CD4-positive, alpha-beta memory T cell (primary cell): ENCODE measurements around the gene GALNT12. TPM values are rescaled to one million over a fixed set of nuclear protein-coding genes. Genes with fewer than 3 reads are reported as not detected.

Experiments used
- CTCF ChIA-PET: fragments of 350-600 bp; sonication (Branson Sonifier 250); formaldehyde crosslinking; loops from one replicate; lab custom pipeline; 2021; ENCODE audit warnings: inconsistent platforms; ENCODE audit not compliant: partially characterized antibody; lab: Charles Lee
- POLR2A ChIA-PET: fragments of 350-600 bp; sonication (Branson Sonifier 250); formaldehyde crosslinking; loops from one replicate; lab custom pipeline; 2021; ENCODE audit not compliant: partially characterized antibody; lab: Charles Lee
- DNase-seq, 5 donors: peaks; one replicate each; pipeline versions ENCODE4 v3.0.0 to v3.0.0-alpha.2; 2020 to 2022; ENCODE audit warnings: mixed read lengths in 1 of 5
- H3K27ac ChIP-seq: one replicate; pipeline ENCODE4 v1.7.0; 2013; ENCODE audit warnings: low read depth, low read length
- H3K27me3 ChIP-seq: 2 replicates; pipeline ENCODE4 v1.7.0; 2013; ENCODE audit warnings: mild to moderate bottlenecking, low read length, moderate library complexity; ENCODE audit not compliant: insufficient read depth
- H3K36me3 ChIP-seq: 2 replicates; pipeline ENCODE4 v1.7.0; 2013; ENCODE audit warnings: mild to moderate bottlenecking, low read length, moderate library complexity; ENCODE audit not compliant: insufficient read depth
- H3K4me1 ChIP-seq: 2 replicates; pipeline ENCODE4 v1.7.0; 2013; ENCODE audit warnings: mild to moderate bottlenecking, low read length, moderate library complexity; ENCODE audit not compliant: insufficient read depth
- H3K4me3 ChIP-seq, 2 donors: one replicate each; pipeline ENCODE4 v1.7.0; 2013; ENCODE audit warnings: low read length in 2 of 2, mild to moderate bottlenecking in 1 of 2
- H3K9me3 ChIP-seq, 2 donors: one replicate each; pipeline ENCODE4 v1.7.0; 2013; ENCODE audit warnings: low read length in 2 of 2, control low read depth in 1 of 2; ENCODE audit not compliant: control insufficient read depth in 1 of 2
- H3K27ac Mint-ChIP-seq, 7 donors: one replicate each; pipeline ENCODE4 v1.8.0; 2020 to 2021; ENCODE audit warnings: mixed read lengths in 7 of 7, mild to moderate bottlenecking in 6 of 7, inconsistent platforms in 3 of 7, moderate library complexity in 3 of 7
- H3K27me3 Mint-ChIP-seq, 2 donors: one replicate each; pipeline ENCODE4 v1.8.0; 2020 to 2021; ENCODE audit warnings: mixed read lengths in 2 of 2
- H3K36me3 Mint-ChIP-seq, 2 donors: one replicate each; pipeline ENCODE4 v1.8.0; 2020 to 2021; ENCODE audit warnings: mixed read lengths in 2 of 2, inconsistent platforms in 1 of 2, mild to moderate bottlenecking in 1 of 2
- H3K4me1 Mint-ChIP-seq, 4 donors: one replicate each; pipeline ENCODE4 v1.8.0; 2020 to 2021; ENCODE audit warnings: mixed read lengths in 4 of 4, mild to moderate bottlenecking in 1 of 4
- H3K4me3 Mint-ChIP-seq, 8 donors: one replicate each; pipeline ENCODE4 v1.8.0; 2020 to 2021; ENCODE audit warnings: mixed read lengths in 8 of 8, mild to moderate bottlenecking in 7 of 8, moderate library complexity in 6 of 8, inconsistent platforms in 3 of 8
- H3K9me3 Mint-ChIP-seq, 8 donors: one replicate each; pipeline ENCODE4 v1.8.0; 2020 to 2021; ENCODE audit warnings: mixed read lengths in 8 of 8, mild to moderate bottlenecking in 5 of 8, inconsistent platforms in 3 of 8, moderate library complexity in 1 of 8
- intact Hi-C: fragments of 100-400 bp; cut with micrococcal nuclease; formaldehyde crosslinking; loops from one replicate; pipeline ENCODE4 v1.15.1; 2023
- polyA plus RNA-seq, 2 donors: library from polyadenylated mRNA; unstranded; fragments of 300-500 nt; fragmentation: Illumina TruSeq; gene quantifications; one replicate each; pipeline ENCODE4 v1.2.3, GENCODE V29; 2021
- total RNA-seq, 2 experiments: library from RNA; stranded (reverse); gene quantifications; one replicate each; pipeline ENCODE4 v1.2.3, GENCODE V29; 2021

Gene GALNT12
- total and polyA plus RNA-seq, 4 experiments from 2014 or later = 3.1 to 13.8 (median 8.6) TPM

DNA sequence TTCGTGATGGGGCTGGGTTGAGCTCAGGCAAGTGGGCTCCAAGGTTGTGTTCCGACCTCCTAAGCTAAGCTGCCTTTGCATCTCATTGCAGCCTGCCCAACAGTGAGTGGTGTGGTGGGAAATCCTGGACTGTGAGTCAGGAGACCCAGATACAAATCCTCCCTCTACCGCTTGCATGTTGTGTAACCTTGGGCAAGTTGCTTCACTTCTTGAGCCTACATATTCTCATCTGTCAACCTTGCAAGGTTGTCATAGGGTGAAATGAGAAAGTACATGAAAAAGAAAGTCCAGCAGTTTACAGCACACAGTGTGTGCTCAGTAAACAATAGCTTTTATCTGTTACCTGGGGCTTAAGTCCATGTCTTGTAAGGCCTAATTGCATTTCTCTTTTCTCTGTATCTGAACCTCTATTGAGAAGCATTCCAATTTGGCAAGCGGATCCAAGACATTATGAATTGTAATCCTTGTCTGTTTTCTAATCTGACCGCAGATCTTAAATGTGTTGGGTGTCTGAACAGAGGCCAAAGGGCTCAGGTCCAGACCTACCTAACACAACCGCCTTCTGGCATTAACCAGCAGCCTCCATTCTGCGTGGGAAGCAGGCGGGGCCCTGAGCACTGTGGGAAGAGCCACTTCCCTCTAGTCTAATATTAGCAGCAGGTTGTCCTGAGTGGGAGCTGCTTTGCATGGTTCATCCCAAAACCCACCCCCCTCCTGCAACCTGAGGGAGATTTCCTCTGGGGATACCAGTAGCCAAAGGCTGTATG lies 1.8 kb upstream of the GALNT12 start:
- ChIA-PET CTCF (interaction anchor here (0.6 to 2.6 kb wide), 9 partner anchors 8 to 333 kb away, joined by 3 to 22 read pairs (median 5); no protein-coding TSS in a partner anchor), POLR2A (interaction anchor here (3.4 kb wide), 1 partner anchor 9 kb away, joined by 23 read pairs; the partner anchor contains the start of gene ANKS6)
- DNase-seq = no peak
- peaks cover 11 to 29% (median 22%) of the 10 kb centered on the region in 4 donors for H3K4me1 Mint-ChIP-seq
- peaks cover 17% of the 10 kb centered on the region for H3K4me1 ChIP-seq
- intact Hi-C loops = loop anchor here (2.0 to 5.0 kb wide), 2 partner anchors 193 to 417 kb away; partner anchors contain the start of genes ALG2 and SEC61B
- no peak overlapping the region for H3K27ac Mint-ChIP-seq
- H3K27ac ChIP-seq = no peak overlapping the region
- H3K36me3 Mint-ChIP-seq = no peaks in the 10 kb centered on the region
- H3K9me3 ChIP-seq = no peaks in the 10 kb centered on the region
- no peaks in the 10 kb centered on the region for H3K9me3 Mint-ChIP-seq
- no peaks in the 10 kb centered on the region for H3K36me3 ChIP-seq
- peak overlapping the region in 1 of 8 donors; percentile 58 for H3K4me3 Mint-ChIP-seq
- H3K27me3 ChIP-seq = peaks cover 3% of the 10 kb centered on the region
- H3K27me3 Mint-ChIP-seq = peaks cover 5 to 10% of the 10 kb centered on the region in 2 donors
- H3K4me3 ChIP-seq = no peak overlapping the region

DNA sequence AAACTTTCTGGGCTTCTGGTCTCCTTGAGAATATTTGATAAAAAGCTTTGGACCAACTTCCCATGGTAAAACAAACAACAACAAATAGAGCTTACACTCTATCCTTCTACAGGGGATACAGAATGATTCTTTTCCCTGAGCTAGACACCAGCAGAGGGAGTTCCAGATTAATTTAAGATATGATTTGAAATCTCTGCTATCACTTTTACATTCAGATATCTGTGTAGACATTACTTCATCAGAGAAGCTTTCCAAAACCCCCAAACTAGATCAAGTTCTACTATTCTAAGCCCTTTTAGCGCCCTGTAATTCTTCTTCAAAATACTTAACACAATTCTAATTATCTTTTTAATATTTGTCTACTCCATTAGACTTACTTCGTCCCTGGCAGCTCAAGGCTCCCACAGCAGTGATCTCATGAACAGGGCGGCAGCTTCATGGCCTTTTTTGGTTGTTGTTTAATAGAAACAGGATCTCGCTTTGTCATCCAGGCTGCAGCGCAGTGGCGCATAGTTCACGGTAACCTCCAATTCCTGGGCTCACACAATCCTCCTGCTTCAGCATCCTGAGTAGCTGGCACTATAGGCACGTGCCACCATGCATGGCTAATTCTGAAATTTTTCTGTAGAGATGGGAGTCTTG lies 955 bp upstream of the GALNT12 start:
- ChIA-PET CTCF (interaction anchor here (0.6 to 2.6 kb wide), 10 partner anchors 9 to 332 kb away, joined by 3 to 22 read pairs (median 4); no protein-coding TSS in a partner anchor), POLR2A (interaction anchor here (0.9 to 3.4 kb wide), 3 partner anchors 10 to 307 kb away, joined by 3 to 23 read pairs (median 3); partner anchors contain the start of gene ANKS6)
- peak overlapping the region in 2 of 7 donors; percentile 23 to 50 for H3K27ac Mint-ChIP-seq
- H3K4me1 Mint-ChIP-seq = peaks cover 16 to 29% (median 26%) of the 10 kb centered on the region in 4 donors
- no peak overlapping the region for H3K27ac ChIP-seq
- no peaks in the 10 kb centered on the region for H3K9me3 Mint-ChIP-seq
- peaks cover 5 to 9% of the 10 kb centered on the region in 2 donors for H3K27me3 Mint-ChIP-seq
- no peaks in the 10 kb centered on the region for H3K9me3 ChIP-seq
- H3K4me1 ChIP-seq = peaks cover 17% of the 10 kb centered on the region
- peaks cover 3% of the 10 kb centered on the region for H3K27me3 ChIP-seq
- peak overlapping the region; percentile 54 to 93 (median 88) for H3K4me3 Mint-ChIP-seq
- H3K4me3 ChIP-seq = no peak overlapping the region
- peaks cover 0 to 2% of the 10 kb centered on the region in 2 donors for H3K36me3 Mint-ChIP-seq
- DNase-seq = no peak
- H3K36me3 ChIP-seq = no peaks in the 10 kb centered on the region
- intact Hi-C loops = loop anchor here (2.0 to 5.0 kb wide), 2 partner anchors 192 to 416 kb away; partner anchors contain the start of genes ALG2 and SEC61B

DNA sequence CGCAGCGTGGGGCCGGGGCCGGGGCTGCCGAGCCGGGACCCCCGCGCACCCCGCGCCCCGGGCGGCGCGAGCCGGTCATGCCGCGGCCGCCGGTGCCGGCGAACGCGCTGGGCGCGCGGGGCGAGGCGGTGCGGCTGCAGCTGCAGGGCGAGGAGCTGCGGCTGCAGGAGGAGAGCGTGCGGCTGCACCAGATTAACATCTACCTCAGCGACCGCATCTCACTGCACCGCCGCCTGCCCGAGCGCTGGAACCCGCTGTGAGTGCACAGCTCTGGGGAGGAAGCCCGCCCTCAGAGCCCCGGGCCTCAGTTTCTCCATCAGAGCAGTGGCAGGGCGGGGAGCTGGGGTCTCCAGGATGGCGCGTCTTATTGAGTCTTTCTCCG lies 335 bp downstream of the GALNT12 start:
- DNase-seq = peak in 3 of 5 donors; percentile 20 to 30 (median 27)
- ChIA-PET CTCF (interaction anchor here (0.7 to 2.6 kb wide), 4 partner anchors 10 to 333 kb away, joined by 3 to 12 read pairs (median 8); no protein-coding TSS in a partner anchor), POLR2A (interaction anchor here (3.4 kb wide), 1 partner anchor 12 kb away, joined by 23 read pairs; the partner anchor contains the start of gene ANKS6)
- H3K27ac Mint-ChIP-seq = peak overlapping the region in 2 of 7 donors; percentile 71 to 76
- Histone ChIP-seq H3K4me3 (peak overlapping the region in 1 of 2 donors; percentile 39), H3K27me3 (no peaks in the 10 kb centered on the region), H3K4me1 (peaks cover 17% of the 10 kb centered on the region), H3K27ac (no peak overlapping the region), H3K36me3 (no peaks in the 10 kb centered on the region), H3K9me3 (no peaks in the 10 kb centered on the region)
- peaks cover 2 to 3% of the 10 kb centered on the region in 2 donors for H3K36me3 Mint-ChIP-seq
- H3K4me1 Mint-ChIP-seq = peaks cover 16 to 30% (median 26%) of the 10 kb centered on the region in 4 donors
- intact Hi-C loops = loop anchor here (1.0 to 5.0 kb wide), 3 partner anchors 12 to 414 kb away; partner anchors contain the start of genes ALG2, ANKS6 and SEC61B
- no peaks in the 10 kb centered on the region for H3K9me3 Mint-ChIP-seq
- peaks cover 2 to 4% of the 10 kb centered on the region in 2 donors for H3K27me3 Mint-ChIP-seq
- peak overlapping the region; percentile 84 to 93 (median 89) for H3K4me3 Mint-ChIP-seq

DNA sequence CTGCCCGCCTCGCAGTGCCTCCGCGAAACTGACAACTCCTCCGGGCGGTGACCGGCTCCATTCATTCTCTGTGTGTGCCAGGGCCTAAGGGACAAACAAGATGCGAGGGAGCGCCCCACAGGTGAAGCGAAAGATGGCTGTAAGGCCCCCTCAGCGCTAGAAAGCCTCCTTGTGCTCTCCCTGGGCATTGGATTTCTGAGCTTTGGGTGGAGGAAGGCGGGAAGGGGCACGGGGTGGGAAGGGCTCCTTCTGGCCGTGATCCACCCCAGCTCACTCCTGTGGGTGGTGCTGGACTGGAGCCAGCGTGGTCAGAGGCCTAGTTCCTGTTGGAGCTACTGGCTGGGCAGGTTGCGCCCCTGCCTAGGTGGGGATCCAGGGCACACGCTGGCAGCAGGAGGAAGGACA lies 943 bp downstream of the GALNT12 start:
- H3K4me1 ChIP-seq = peaks cover 17% of the 10 kb centered on the region
- H3K4me3 ChIP-seq = peak overlapping the region in 1 of 2 donors; percentile 39
- no peak overlapping the region for H3K27ac Mint-ChIP-seq
- H3K27me3 ChIP-seq = no peaks in the 10 kb centered on the region
- peaks cover 2 to 7% of the 10 kb centered on the region in 2 donors for H3K36me3 Mint-ChIP-seq
- CTCF ChIA-PET = interaction anchor here (0.7 to 2.6 kb wide), 3 partner anchors 35 to 333 kb away, joined by 3 to 12 read pairs (median 5); no protein-coding TSS in a partner anchor
- peaks cover 16 to 34% (median 26%) of the 10 kb centered on the region in 4 donors for H3K4me1 Mint-ChIP-seq
- H3K27ac ChIP-seq = no peak overlapping the region
- peaks cover 0 to 3% (median 0%) of the 10 kb centered on the region in 8 donors for H3K9me3 Mint-ChIP-seq
- no peaks in the 10 kb centered on the region for H3K36me3 ChIP-seq
- H3K27me3 Mint-ChIP-seq = peaks cover 1 to 3% of the 10 kb centered on the region in 2 donors
- peak overlapping the region; percentile 84 to 93 (median 89) for H3K4me3 Mint-ChIP-seq
- POLR2A ChIA-PET = interaction anchor here (3.4 kb wide), 1 partner anchor 12 kb away, joined by 23 read pairs; the partner anchor contains the start of gene ANKS6
- no peak for DNase-seq
- H3K9me3 ChIP-seq = no peaks in the 10 kb centered on the region
- intact Hi-C loops = loop anchor here (1.0 to 5.0 kb wide), 2 partner anchors 12 to 414 kb away; partner anchors contain the start of genes ALG2, ANKS6 and SEC61B

DNA sequence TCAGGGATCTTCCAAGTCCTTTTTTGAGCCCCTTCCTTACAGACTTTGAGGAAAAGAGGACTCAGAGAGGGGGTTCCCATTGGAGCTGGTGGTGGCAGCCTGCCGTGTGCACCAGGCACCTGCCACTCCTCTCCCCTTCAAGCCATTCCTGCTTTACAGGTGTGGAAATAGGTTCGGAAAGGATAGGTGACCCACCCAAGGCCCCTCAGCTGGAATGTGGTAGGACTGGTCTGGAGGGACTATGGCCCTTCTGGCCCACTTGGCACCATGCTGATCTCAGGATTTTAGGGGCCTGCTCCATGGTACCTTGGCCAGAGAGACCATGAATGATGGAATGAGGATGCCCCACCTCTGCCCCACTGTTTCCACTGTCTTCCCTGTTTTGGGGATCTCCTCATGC lies 1.4 kb downstream of the GALNT12 start:
- Mint-ChIP-seq H3K27ac (no peak overlapping the region), H3K36me3 (peaks cover 2 to 8% of the 10 kb centered on the region in 2 donors), H3K4me1 (peaks cover 16 to 34% (median 25%) of the 10 kb centered on the region in 4 donors), H3K9me3 (peaks cover 0 to 3% (median 0%) of the 10 kb centered on the region in 8 donors), H3K4me3 (peak overlapping the region; percentile 84 to 93 (median 89)), H3K27me3 (peaks cover 0 to 2% of the 10 kb centered on the region in 2 donors)
- CTCF ChIA-PET = interaction anchor here (1.4 kb wide), 1 partner anchor 332 kb away, joined by 5 read pairs; no protein-coding TSS in a partner anchor
- no peak for DNase-seq
- H3K27ac ChIP-seq = no peak overlapping the region
- intact Hi-C loops = loop anchor here (1.0 to 5.0 kb wide), 2 partner anchors 13 to 413 kb away; partner anchors contain the start of genes ALG2, ANKS6 and SEC61B
- no peak overlapping the region for H3K4me3 ChIP-seq
- POLR2A ChIA-PET = interaction anchor here (3.4 kb wide), 1 partner anchor 13 kb away, joined by 23 read pairs; the partner anchor contains the start of gene ANKS6
- H3K4me1 ChIP-seq = peaks cover 17% of the 10 kb centered on the region
- no peaks in the 10 kb centered on the region for H3K9me3 ChIP-seq
- no peaks in the 10 kb centered on the region for H3K36me3 ChIP-seq
- no peaks in the 10 kb centered on the region for H3K27me3 ChIP-seq

DNA sequence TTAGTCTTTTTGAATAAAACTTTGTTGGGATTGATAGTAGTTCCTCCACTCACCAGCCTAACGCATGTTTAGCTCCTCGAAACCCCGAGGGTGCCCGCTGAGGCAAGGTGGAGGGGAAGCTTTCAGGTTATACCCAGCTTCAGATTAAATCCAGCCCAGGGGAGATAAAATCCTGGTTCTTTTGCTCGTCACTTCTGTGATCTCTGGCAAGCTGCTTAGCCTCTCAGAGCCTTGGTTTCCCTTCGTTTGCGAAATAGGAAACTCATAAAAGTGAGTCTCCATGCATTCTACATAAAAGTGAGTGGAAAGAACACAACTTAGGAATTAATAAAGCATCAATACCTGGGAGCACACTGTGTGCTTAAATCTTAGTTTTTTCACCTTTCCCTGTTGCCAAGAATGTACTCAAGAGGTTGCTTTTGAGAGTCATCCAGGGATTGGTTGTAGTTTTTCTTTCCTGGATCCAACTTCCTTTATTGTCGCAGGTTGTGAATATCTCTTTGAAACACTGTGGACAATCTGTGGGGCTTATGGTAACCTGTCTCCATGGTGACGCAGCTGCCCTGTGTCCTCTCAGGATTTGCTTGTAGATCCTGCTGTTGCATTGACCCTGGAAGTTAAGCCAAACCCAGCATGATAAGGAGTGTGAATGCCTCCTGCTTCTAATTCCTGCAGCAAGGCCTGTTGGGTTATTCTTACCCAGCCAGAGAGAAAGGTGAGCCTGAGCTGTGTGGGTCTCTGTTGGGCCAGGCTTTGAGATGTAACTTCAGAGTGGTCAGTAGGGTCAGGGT lies 2.0 kb downstream of the GALNT12 start:
- ChIA-PET CTCF (no interaction called here), POLR2A (interaction anchor here (3.4 kb wide), 1 partner anchor 13 kb away, joined by 23 read pairs; the partner anchor contains the start of gene ANKS6)
- H3K9me3 Mint-ChIP-seq = peaks cover 0 to 3% (median 0%) of the 10 kb centered on the region in 8 donors
- no peaks in the 10 kb centered on the region for H3K36me3 ChIP-seq
- DNase-seq = no peak
- peaks cover 16 to 34% (median 25%) of the 10 kb centered on the region in 4 donors for H3K4me1 Mint-ChIP-seq
- H3K27me3 Mint-ChIP-seq = peaks cover 0 to 2% of the 10 kb centered on the region in 2 donors
- no peaks in the 10 kb centered on the region for H3K9me3 ChIP-seq
- H3K36me3 Mint-ChIP-seq = peaks cover 2 to 11% of the 10 kb centered on the region in 2 donors
- peak overlapping the region; percentile 56 to 91 (median 68) for H3K4me3 Mint-ChIP-seq
- peaks cover 17% of the 10 kb centered on the region for H3K4me1 ChIP-seq
- no peak overlapping the region for H3K4me3 ChIP-seq
- H3K27ac ChIP-seq = no peak overlapping the region
- no peak overlapping the region for H3K27ac Mint-ChIP-seq
- no peaks in the 10 kb centered on the region for H3K27me3 ChIP-seq
- intact Hi-C loops = loop anchor here (5.0 kb wide), 1 partner anchor 413 kb away; the partner anchor contains the start of genes ALG2 and SEC61B
